Pons (tissue), 1 donor: Measurements from ENCODE around the gene INTS2.
A peak's percentile ranks its signal among the peaks of the same experiment; 100 is the strongest.
"Not testable (repeated sequence)": the region's sequence is repeated elsewhere in the genome, so short reads cannot be mapped to it uniquely, and the experiment has no call there.

Experiments
- DNase-seq: peaks from one replicate; pipeline ENCODE4 v3.0.0-alpha.2; 2016; ENCODE audit warnings: low spot score

INTS2 gene

GRCh38 chr17:61849674-61850073 lies 78.1 kb downstream of the INTS2 start:
- DNase-seq, result no peak

DNA sequence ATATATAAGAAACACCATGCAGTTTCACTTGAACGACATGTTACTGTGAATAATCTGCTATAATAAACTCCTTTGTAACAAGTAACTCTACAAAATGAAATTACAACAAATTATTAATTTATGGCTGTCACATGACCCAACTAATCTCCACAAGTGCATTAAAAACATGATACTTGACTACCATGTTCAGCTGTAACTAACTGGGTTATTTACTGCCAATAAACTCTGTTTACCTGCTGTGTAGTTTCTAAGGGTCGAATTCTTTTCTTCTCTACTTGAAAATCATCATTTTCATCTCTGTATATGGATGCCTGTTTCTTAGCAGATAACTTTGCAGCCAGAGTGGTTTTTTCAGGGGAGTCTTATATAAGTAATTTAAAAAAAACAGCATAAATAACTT lies 78.9 kb downstream of the INTS2 start:
- DNase-seq, result no peak

- DNase-seq, result no peak
Observed at GRCh38 chr17:61848247-61848646, 79.5 kb downstream of the INTS2 start.

- no peak for DNase-seq
Observed at GRCh38 chr17:61847659-61848058, 80.1 kb downstream of the INTS2 start.

- DNase-seq, result no peak
Observed at GRCh38 chr17:61846761-61847375, 80.9 kb downstream of the INTS2 start.

DNA sequence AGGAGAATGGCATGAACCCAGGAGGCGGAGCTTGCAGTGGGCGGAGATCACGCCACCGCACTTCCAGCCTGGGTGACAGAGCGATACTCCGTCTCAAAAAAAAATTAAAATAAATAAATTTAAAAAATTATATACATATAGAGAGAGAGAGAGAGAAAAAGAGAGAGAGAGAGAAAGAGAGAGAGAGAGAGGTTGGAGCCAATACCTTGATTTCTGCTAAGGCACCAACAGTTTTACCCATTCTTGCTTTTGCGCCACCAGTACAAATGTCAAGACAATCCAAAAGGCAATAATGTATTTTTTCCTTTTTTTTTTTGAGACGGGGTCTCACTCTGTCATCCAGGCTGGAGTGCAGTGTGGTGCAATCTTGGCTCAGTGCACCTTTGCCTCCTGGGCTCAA lies 81.7 kb downstream of the INTS2 start:
- DNase-seq, result no peak

DNA sequence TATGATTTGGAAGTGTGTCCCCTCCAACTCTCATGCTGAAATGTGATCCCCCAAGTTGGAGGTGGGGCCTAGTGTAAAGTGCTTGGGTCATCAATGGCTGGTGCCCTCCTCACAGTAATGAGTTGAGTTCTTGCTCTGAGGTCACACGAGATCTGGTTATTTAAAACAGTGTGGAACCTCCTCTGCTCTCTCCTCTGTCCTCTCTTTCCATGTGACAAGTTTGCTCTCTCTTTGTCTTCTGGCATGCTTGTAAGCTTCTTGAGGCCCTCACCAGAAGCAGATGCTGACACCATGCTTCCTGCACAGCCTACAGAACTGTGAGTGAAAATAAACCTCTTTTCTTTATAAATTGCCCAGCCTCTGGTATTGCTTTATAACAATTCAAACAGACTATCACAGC lies 84.3 kb downstream of the INTS2 start:
- DNase-seq, result no peak

DNA sequence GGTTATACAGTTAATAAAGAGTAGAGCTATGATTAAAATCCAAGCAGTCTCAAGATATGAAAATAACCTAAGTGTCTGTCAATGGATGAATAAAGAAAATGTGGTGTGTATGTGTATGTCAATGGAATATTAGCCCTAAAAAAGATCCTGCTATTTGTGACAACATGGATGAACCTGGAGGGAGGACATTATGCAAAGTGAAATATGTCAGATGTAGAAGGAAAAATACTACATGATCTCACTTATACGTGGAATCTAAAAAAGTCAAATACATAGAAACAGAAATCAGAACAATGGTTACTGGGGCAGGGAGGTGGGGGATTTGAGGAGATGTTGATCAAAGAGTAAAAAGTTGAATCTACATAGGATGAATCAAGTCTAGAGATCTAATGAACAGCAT lies 84.9 kb downstream of the INTS2 start:
- no peak for DNase-seq

GRCh38 chr17:61839300-61839786 lies 88.4 kb downstream of the INTS2 start:
- DNase-seq, result no peak

DNA sequence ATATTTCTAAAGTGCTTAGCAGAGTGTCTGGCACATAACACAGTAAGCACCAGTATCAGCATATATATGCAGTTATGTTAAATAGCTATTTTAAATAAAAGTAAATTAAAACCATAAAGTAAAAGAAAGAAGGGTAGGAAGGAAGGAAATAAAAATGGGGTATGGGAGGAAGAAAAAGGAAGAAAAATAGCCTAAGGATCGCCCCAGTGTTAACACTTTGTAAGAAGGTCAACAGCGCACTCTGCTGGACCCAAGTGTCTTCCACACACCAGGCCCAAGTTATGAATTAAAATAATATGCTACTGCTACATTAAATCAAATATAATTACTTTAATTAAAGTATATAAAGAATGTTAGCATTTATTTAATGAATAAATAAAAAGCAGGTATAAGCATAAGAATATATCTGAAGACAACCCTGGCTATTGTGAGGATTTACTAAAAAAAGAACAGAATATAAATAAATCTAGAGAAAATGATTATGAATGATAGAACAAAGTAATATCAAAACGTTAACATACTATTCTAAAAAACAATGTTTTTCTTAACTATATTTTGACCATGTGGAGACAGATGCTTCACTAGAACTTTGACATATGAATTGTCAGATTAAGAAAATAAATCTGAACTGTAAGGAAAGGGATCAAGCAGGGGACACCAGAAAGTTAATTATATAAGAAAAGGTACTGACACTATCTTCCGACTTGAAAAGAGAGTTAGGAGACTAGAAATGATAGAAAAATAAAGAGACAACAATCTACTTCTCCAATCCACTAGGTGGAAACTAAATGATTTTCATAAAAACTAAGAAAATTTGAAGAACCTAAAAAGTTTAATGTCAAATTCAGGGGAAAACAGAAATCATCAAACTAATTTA lies 90.4 kb downstream of the INTS2 start:
- peak; percentile 45 for DNase-seq

GRCh38 chr17:61836266-61837174 lies 91.3 kb downstream of the INTS2 start:
- no peak for DNase-seq

DNA sequence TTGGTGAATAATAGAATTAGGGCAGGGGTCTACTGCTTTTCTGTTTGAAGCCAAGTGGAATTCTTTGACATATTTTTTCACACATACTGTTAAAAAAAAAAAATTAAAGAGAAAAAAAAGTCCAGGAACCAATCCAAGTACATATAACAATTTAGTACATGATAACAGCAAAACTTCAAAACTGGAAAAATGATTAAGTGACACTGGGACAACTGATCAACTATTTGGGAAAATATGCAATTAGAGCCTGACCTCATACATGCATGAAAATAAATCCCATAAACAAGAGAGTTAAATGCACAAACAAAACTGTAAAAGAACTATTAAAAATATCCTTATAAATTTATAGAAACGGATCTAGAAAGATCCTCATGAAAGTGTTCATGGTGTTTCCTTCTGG lies 92.2 kb downstream of the INTS2 start:
- DNase-seq, result no peak

GRCh38 chr17:61834610-61835009 lies 93.2 kb downstream of the INTS2 start:
- DNase-seq, result no peak

DNA sequence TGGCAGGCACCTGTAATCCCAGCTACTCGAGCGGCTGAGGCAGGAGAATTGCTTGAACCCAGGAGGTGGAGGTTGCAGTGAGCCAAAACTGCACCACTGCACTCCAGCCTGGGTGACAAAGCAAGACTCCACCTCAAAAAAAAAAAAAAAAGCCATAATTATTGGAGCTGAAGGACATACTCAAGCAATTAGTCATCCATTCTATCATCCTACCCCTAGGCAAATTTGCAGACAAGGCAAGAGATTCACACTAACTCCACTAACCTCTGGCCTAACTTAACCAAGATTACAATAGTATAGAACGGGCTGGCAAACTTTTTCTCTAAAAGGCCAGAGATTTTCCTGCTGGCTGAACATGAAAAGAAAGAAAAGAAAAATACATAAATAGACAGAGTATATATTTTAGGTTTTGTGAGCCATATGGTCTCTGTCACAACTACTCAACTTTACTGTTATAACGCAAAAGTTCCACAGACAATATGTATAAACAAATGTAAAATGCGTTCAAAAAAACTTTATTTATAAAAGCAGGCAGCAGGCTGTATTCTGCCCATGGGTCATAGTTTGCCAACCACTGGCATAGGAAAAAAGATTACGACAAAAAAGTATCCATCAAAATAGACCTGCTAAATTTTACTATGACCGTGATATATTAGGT lies 94.1 kb downstream of the INTS2 start:
- DNase-seq, result no peak

GRCh38 chr17:61832463-61832862 lies 95.3 kb downstream of the INTS2 start:
- no peak for DNase-seq

DNA sequence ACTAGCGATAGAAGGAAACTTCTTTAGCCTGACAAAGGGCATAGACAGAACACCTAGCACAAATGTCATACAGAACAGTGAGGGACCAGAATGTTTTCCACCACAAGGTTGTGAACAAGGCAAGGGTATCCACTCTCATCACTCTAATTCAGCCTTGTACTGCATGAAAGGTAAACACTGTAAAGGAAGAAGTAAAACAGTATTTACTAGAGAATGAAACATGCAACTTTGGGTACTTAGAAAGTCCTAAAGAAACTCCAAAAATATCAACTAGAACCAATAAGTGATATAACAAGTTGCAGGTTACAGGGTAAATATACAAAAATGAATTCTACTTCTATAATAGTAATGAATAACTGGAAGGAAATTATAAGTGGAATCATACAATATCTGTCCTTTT lies 96.7 kb downstream of the INTS2 start:
- DNase-seq, result no peak

DNA sequence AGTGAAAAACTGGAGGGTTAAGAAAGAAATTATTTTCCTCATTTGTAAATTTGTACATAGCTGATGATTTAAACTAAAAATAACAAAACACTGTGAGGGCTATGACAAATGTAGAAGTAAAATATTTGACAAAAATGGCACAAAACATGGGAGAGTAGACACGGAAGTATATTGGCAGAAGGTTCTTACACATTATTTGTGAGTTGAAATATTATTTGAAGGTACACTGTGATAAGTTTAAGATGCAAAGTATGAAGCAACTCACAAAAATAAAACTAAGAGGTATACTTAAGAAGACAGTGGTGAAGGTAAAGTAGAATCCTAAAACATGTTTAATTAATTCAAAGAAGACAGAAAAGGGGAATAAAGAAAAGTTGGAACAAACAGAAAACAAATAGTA lies 99.1 kb downstream of the INTS2 start:
- DNase-seq, result no peak

- DNase-seq, result no peak
Observed at GRCh38 chr17:61827649-61828395, 100.0 kb downstream of the INTS2 start.

DNA sequence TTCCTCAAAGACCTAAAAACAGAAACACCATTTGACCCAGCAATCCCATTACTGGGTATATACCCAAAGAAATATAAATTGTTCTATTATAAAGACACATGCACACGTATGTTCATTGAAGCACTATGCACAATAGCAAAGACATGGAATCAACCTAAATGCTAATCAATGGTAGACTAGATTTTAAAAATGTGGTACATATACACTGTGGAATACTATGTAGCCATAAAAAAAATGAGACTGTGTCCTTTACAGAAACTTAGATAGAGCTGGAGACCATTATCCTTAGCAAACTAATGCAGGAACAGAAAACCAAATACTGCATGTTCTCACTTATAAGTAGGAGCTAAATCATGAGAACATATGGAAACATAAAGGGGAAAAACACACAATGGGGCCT lies 100.9 kb downstream of the INTS2 start:
- not testable (repeated sequence) for DNase-seq

- DNase-seq, result not testable (repeated sequence)
Observed at GRCh38 chr17:61826198-61826597, 101.6 kb downstream of the INTS2 start.
